ENCODE results near the gene CHRD.
A peak's percentile ranks its signal among the peaks of the same experiment; 100 is the strongest.

The CHRD gene

DNA sequence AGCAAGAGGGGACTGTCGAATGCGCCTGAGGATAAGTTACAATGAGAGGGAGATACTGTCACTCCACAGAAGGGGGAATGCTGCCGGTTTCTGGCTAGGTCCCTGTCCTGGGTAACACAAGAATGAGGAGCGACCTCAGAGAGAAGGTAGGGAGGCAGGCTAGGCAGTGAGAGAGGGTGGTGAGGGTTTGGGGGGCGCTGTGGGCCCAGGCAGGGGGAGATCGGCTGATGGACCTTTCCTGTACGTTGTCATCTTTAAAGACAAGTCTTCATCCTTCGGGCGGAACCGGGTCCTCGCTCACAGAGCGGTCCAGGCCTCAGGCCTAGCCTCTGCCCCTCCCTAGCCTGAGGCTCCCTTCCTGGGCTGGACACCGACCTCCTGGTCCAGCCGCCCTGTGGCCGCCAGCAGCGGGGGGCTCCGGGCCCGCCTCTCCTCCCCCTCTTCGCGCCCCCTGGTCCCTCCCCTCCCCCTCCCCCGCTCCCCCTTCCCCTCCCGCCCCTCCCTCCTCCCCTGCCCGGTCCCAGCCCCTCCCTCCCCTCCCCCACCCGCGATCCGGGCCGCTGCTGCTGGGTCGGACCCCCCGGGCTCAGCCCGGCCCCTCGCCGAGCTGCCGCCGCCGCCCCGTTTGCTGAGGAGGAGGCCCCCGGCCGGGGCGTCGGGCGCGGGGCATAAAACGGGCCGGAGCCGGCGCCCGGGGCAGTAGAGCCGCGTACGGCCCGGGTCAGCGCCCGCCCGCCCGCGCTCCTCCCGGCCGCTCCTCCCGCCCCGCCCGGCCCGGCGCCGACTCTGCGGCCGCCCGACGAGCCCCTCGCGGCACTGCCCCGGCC is at the start of gene CHRD:
Gene CHRD, plus strand, starts transcription at position 697 of the 827 bp plus-strand sequence. CDS start 265 bp downstream, outside the sequence.
- H3K27me3 ChIP-seq (ENCODE audit: low read depth), result 0 out of 2 replicates have a peak, but pooled peaks cover 2% of the 10 kb centered on the region
- DNase-seq (ENCODE audit: low spot score in 2 of 2), result peak in 1 of 2 experiments; percentile 43
- no peaks in the 10 kb centered on the region for H3K36me3 ChIP-seq (replicated peaks)
- peaks cover 4% of the 10 kb centered on the region; the same call in 1 of the 2 replicates for H3K4me1 ChIP-seq
- H3K9me3 ChIP-seq, result no peaks in the 10 kb centered on the region
- H3K4me3 ChIP-seq, result peak within 1 kb of the TSS; percentile 30
- in situ Hi-C loops (cut with MboI; ENCODE audit: low sequenced_read_pairs), result no loop called here

DNA sequence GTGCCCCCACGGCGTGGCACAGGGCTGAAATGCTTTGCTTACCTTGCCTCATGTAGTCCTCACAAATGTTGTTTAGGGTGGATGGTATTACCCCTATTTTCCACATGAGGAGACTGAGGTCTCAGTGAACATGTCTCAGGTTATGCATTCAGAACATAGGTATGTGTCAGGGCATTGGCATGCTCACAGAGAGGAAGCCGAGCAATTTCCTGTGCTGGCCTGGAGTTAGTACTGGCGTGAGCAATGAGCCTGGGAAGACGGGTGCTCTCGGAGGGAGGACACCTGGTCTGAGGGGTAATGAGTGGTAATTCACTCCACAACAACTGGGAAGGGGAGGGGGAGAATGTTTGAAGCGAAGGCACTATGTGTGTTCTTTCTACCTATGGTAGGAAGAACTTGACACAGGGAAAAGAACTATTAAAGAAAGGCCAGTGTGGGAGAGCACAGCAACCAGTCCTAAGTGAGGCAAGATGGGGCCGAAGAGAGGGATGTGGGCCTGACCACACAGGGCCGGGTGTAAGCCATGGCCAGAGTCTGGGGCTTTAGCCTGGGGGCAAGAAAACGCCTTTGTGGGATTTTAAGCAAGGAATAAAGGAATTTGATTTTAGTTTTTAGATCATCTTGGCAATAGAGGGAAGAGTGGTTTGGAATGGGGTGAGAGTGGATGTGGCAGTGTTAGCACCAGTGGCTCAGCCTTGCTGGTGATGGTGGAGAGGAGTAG is 47.3 kb upstream of the CHRD start:
- Histone ChIP-seq H3K36me3 (replicated peaks) (peaks cover 84% of the 10 kb centered on the region), H3K4me1 (no peaks in the 10 kb centered on the region), H3K4me3 (no peak overlapping the region), H3K9me3 (no peaks in the 10 kb centered on the region), H3K27me3 (ENCODE audit: low read depth) (no peaks in the 10 kb centered on the region)
- in situ Hi-C loops (cut with MboI; ENCODE audit: low sequenced_read_pairs), result no loop called here
- DNase-seq (ENCODE audit: low spot score in 2 of 2), result no peak

DNA sequence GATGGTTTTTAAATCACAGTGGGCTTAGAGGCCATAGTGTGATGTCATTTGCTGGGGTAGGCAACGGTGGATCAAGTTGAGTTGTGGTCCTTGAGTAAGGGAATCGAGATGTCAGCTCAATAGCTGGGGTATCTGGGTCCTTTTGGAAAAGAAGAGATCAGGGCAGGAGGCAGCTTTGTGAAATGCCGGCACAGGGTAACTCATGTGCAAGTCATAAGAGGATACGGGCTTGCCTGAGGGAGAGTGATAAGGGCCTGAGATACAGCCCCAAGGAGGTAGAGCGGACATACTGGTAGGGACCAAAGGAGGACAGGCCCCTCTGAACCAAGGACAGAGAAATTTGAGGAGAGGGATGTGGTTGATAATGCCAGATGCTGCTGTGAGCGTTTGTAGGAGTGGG is 46.7 kb upstream of the CHRD start:
- Histone ChIP-seq H3K4me3 (no peak overlapping the region), H3K4me1 (no peaks in the 10 kb centered on the region), H3K27me3 (ENCODE audit: low read depth) (no peaks in the 10 kb centered on the region), H3K9me3 (no peaks in the 10 kb centered on the region), H3K36me3 (replicated peaks) (peaks cover 78% of the 10 kb centered on the region)
- in situ Hi-C loops (cut with MboI; ENCODE audit: low sequenced_read_pairs), result no loop called here
- DNase-seq (ENCODE audit: low spot score in 2 of 2), result no peak

DNA sequence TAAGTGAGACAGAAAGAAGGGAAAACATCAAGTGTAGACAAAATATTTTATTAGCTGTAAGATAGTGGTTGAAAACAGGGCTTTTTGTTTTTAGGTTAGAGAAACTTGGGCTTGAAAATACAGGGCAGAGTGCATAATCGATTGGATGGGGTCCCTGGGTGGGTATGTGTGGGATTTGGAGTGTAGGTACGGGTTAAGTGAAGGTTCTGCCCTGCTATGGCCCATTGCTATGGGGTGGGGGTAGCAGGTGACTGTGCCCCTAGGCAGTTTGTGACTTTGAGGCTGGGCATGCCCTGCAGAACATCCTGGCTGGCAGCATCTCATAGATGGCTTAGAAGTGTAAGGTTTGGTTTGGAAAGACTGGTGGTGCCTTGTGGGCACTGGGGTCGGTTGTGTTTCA is 46.2 kb upstream of the CHRD start:
- peaks cover 73% of the 10 kb centered on the region for H3K36me3 ChIP-seq (replicated peaks)

DNA sequence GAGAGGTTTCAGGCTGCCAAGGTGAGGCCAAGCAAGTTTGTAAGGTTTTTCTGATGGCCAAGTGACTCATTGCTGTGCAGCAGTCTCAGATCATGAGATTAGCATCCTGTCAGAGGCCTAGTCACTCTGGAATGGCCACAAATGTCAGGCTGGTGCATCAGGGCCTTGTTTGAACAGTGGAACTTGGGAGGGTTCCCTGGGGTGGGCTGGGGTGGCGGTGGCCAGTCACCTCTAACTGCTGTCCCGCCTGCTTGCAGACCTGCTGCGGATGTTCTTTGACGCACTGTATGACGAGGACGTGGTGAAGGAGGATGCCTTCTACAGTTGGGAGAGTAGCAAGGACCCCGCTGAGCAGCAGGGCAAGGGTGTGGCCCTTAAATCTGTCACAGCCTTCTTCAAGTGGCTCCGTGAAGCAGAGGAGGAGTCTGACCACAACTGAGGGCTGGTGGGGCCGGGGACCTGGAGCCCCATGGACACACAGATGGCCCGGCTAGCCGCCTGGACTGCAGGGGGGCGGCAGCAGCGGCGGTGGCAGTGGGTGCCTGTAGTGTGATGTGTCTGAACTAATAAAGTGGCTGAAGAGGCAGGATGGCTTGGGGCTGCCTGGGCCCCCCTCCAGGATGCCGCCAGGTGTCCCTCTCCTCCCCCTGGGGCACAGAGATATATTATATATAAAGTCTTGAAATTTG is 45.2 kb upstream of the CHRD start:
- H3K27me3 ChIP-seq (ENCODE audit: low read depth), result no peaks in the 10 kb centered on the region
- H3K4me3 ChIP-seq, result no peak overlapping the region
- DNase-seq (ENCODE audit: low spot score in 2 of 2), result no peak
- in situ Hi-C loops (cut with MboI; ENCODE audit: low sequenced_read_pairs), result no loop called here
- H3K36me3 ChIP-seq (replicated peaks), result peaks cover 63% of the 10 kb centered on the region
- no peaks in the 10 kb centered on the region for H3K9me3 ChIP-seq
- no peaks in the 10 kb centered on the region for H3K4me1 ChIP-seq

More for the DNA sequence above, 46.2 kb upstream of the CHRD start:
- Histone ChIP-seq H3K27me3 (ENCODE audit: low read depth) (no peaks in the 10 kb centered on the region), H3K4me1 (no peaks in the 10 kb centered on the region), H3K9me3 (no peaks in the 10 kb centered on the region), H3K4me3 (no peak overlapping the region)
- in situ Hi-C loops (cut with MboI; ENCODE audit: low sequenced_read_pairs), result no loop called here
- no peak for DNase-seq (ENCODE audit: low spot score in 2 of 2)

DNA sequence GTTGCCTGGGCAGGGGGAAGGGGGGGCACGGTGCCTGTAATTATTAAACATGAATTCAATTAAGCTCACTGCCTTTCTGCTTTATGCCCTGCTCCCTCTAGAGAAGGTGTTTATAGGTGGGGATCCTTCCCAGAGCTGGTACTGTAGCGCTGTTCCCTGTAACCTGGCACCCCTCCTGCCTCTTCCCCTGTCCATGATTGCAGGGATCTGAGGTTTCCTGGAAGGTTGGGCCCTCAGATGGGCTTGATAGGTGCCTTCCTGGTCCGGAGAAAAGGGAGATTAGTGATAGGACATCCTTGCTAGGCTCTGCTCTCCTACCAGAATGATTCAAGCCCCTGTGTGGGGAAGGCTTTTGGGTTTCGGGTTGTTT is 44.6 kb upstream of the CHRD start:
- no peak for DNase-seq (ENCODE audit: low spot score in 2 of 2)
- no peaks in the 10 kb centered on the region for H3K9me3 ChIP-seq
- no peaks in the 10 kb centered on the region for H3K4me1 ChIP-seq
- in situ Hi-C loops (cut with MboI; ENCODE audit: low sequenced_read_pairs), result no loop called here
- H3K27me3 ChIP-seq (ENCODE audit: low read depth), result no peaks in the 10 kb centered on the region
- H3K36me3 ChIP-seq (replicated peaks), result peaks cover 57% of the 10 kb centered on the region
- H3K4me3 ChIP-seq, result no peak overlapping the region

DNA sequence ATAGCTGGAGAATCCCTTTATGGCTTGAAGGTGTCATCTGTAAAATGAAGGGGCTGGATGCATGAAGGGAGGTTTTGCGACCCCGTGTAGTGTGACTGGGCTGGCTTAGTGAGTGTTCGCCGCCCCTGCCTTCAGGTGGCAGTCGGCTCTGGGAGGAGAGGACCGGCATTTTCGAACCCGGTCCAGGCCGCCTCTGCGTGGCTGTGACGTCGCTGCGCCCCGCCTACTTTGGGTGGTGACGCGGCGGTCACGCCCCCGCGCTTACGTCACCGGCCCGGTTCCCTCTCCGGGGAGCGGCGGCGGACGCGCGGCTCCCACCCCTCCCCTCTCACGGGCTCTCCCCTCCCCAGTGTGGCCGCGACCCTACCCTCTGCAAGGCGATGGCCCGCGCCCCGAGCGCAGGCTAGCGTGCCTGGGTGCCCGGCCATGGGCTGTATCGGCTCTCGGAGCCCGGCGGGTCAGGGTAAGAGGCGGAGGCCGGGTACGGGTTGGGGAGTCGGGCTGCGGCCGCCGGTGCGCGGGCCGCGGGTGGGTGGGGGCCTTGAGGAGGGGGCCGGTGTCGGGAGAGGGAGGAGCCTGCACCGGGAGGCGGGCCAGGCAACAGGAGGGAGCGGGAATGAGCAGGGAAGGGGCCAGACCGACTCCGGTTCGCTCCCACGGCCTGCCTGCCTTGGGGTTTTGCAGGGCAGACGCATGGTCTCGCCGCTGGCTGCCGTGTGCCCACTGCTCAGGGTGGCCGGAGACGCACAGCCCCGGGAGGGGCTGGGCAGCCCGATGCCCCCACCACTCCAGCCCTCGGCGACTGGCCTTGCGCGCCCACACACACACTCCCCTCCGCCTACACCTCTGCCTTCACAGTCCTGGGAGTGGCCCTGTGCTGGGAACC is 44.0 kb upstream of the CHRD start:
- Histone ChIP-seq H3K4me3 (no peak overlapping the region), H3K36me3 (replicated peaks) (peaks cover 51% of the 10 kb centered on the region), H3K27me3 (ENCODE audit: low read depth) (no peaks in the 10 kb centered on the region), H3K9me3 (no peaks in the 10 kb centered on the region), H3K4me1 (no peaks in the 10 kb centered on the region)
- in situ Hi-C loops (cut with MboI; ENCODE audit: low sequenced_read_pairs), result no loop called here
- no peak for DNase-seq (ENCODE audit: low spot score in 2 of 2)

DNA sequence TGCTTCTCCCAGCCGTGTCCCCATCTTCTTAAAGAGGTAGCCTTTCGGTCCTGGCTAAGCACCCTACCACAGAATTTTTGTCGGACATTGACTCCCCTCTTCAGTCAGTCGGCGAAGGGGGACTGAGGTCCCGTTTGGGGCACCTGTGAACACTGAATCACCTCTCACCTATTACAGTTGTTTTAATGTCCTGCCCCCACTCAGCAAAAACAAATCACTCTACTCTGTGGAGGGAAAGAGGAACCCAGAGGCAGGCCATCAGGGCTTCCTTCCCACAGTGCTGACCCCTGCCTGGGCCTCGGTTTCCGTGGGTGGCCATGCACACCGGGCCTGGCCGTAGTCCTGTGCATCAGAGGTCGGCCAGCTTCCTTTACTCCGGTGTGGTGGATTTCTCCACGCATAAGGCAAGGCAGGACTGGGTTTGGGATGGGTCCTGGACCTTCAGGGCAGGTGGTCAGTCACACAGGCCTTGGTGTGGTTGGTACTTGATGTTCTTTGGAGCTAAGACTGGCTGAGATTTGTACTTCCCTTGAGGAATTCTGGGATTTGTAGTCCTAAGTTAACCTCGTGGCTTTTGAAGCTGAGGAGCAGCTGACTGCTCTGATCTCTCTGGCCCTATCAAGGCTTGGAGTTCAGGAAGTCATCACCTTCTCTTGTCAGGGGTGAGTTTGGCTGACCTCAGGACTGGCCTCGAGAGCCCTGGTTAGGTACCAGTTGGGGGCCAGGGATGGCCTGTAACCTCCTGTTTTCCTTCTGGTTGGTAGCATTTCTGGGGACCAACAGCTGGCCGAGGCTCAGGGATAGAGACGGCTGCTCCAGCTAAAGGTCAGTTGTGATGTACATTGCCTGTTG is 43.1 kb upstream of the CHRD start:
- no peak for DNase-seq (ENCODE audit: low spot score in 2 of 2)
- Histone ChIP-seq H3K27me3 (ENCODE audit: low read depth) (no peaks in the 10 kb centered on the region), H3K9me3 (no peaks in the 10 kb centered on the region), H3K4me3 (no peak overlapping the region), H3K36me3 (replicated peaks) (peaks cover 42% of the 10 kb centered on the region), H3K4me1 (no peaks in the 10 kb centered on the region)
- in situ Hi-C loops (cut with MboI; ENCODE audit: low sequenced_read_pairs), result no loop called here

DNA sequence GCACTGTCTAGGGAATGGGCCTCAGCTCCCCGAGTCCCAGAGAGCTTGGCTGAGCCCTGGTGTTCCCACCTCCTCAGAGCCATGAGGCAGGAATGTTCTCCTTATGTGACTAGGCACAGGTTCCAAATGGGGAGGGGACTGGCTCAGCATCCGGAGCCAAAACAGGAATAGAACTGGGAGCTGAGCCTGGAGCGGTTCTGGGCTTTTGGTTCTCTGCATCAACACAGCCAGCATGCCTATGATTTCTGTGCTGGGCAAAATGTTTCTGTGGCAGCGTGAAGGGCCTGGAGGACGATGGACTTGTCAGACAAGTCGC is 42.5 kb upstream of the CHRD start, which contains the start of gene FAM131A:
Gene FAM131A, plus strand, starts transcription at position 202 of the 316 bp plus-strand sequence. Its CDS starts 31 bp downstream, at position 233.
- Histone ChIP-seq H3K36me3 (replicated peaks) (peaks cover 36% of the 10 kb centered on the region), H3K27me3 (ENCODE audit: low read depth) (no peaks in the 10 kb centered on the region), H3K9me3 (no peaks in the 10 kb centered on the region), H3K4me1 (no peaks in the 10 kb centered on the region), H3K4me3 (no peak within 1 kb of the TSS)
- in situ Hi-C loops (cut with MboI; ENCODE audit: low sequenced_read_pairs), result no loop called here
- no peak for DNase-seq (ENCODE audit: low spot score in 2 of 2)

DNA sequence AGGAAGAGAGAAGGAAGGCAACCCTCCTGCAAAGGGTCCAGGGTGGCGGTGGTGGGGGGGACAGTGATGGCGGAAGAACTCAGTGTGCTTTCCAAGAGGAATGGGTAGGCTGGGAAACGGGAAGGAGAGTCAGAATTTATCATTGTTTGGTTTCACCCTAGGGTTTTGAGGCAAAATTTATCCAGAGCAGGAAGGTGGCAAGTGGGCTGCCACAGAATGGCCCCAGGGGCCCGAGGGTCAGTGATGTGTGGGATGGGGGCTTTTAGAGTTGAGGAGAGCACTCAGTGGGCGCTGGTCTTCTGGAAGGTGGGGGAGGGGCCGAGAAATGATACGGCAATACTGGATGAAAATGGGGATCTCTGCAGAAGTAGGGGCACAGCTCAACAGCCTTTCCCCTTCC is 41.9 kb upstream of the CHRD start:
- Histone ChIP-seq H3K4me1 (no peaks in the 10 kb centered on the region), H3K9me3 (no peaks in the 10 kb centered on the region), H3K27me3 (ENCODE audit: low read depth) (no peaks in the 10 kb centered on the region), H3K36me3 (replicated peaks) (peaks cover 30% of the 10 kb centered on the region), H3K4me3 (no peak overlapping the region)
- in situ Hi-C loops (cut with MboI; ENCODE audit: low sequenced_read_pairs), result no loop called here
- no peak for DNase-seq (ENCODE audit: low spot score in 2 of 2)

DNA sequence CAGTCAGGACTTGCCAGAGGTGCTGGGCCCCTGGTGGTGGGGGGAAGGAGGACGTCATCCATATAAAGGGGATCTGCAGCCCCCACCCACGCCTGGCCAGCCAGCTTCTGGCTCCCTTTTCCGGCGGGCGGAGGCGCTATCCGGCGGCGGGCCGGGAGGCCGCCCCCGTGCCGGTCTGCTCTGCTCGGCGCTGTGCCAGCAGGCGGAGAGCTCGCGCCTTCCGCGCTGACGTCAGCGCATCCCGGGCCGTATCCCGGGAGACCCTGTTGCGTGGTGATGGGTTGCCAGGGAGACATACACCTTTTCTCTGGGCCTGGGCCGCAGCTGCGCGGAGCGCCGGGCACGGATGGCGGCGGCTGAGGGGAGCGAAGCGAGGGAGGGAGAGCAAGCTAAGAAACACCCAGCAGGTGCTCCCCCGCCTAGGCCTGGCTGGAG is 41.3 kb upstream of the CHRD start:
- no peak for DNase-seq (ENCODE audit: low spot score in 2 of 2)
- no peak overlapping the region for H3K4me3 ChIP-seq
- in situ Hi-C loops (cut with MboI; ENCODE audit: low sequenced_read_pairs), result no loop called here
- no peaks in the 10 kb centered on the region for H3K9me3 ChIP-seq
- no peaks in the 10 kb centered on the region for H3K27me3 ChIP-seq (ENCODE audit: low read depth)
- peaks cover 24% of the 10 kb centered on the region for H3K36me3 ChIP-seq (replicated peaks)
- no peaks in the 10 kb centered on the region for H3K4me1 ChIP-seq

DNA sequence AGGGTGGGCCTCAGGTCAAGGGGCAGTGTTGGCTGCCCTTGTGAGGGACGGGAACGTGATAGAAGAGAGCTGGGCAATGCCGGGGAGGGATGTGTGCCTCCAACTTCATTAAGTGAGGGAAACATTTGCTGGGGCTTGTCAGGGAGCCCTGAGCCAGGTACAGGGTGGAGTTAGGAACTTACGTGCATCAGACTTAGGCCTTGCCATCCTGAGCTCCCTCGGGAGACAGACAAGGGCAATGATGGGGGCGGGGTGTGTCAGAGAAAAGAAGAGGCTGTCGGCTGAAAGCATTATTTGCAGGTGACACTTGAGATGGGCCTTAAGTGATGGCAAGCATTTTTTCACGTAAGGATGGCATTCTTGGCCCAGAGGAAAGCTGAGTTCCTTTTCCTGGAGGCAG is 40.9 kb upstream of the CHRD start:
- no peaks in the 10 kb centered on the region for H3K27me3 ChIP-seq (ENCODE audit: low read depth)
- H3K9me3 ChIP-seq, result no peaks in the 10 kb centered on the region
- no peak overlapping the region for H3K4me3 ChIP-seq
- DNase-seq (ENCODE audit: low spot score in 2 of 2), result no peak
- in situ Hi-C loops (cut with MboI; ENCODE audit: low sequenced_read_pairs), result no loop called here
- no peaks in the 10 kb centered on the region for H3K4me1 ChIP-seq
- H3K36me3 ChIP-seq (replicated peaks), result peaks cover 20% of the 10 kb centered on the region

Measured in HAP-1 (cell line).